Renal cortical epithelial cell (primary cell): ENCODE data around the gene NOTCH3. TPM values are rescaled to one million over a fixed set of nuclear protein-coding genes. Genes with fewer than 3 reads are reported as not detected.

Experiments
- DNase-seq: peaks from one replicate; pipeline ENCODE4 v3.0.0-alpha.2; 2011; ENCODE audit warnings: low read depth
- total RNA-seq: library from RNA; depleted of rRNA; stranded (reverse); fragments of >200 nt; gene quantifications from 2 replicates; pipeline ENCODE4 v1.2.3, GENCODE V29; 2014

NOTCH3 gene
- total RNA-seq, 1 donor from 2014 or later = 2.6 TPM

DNA sequence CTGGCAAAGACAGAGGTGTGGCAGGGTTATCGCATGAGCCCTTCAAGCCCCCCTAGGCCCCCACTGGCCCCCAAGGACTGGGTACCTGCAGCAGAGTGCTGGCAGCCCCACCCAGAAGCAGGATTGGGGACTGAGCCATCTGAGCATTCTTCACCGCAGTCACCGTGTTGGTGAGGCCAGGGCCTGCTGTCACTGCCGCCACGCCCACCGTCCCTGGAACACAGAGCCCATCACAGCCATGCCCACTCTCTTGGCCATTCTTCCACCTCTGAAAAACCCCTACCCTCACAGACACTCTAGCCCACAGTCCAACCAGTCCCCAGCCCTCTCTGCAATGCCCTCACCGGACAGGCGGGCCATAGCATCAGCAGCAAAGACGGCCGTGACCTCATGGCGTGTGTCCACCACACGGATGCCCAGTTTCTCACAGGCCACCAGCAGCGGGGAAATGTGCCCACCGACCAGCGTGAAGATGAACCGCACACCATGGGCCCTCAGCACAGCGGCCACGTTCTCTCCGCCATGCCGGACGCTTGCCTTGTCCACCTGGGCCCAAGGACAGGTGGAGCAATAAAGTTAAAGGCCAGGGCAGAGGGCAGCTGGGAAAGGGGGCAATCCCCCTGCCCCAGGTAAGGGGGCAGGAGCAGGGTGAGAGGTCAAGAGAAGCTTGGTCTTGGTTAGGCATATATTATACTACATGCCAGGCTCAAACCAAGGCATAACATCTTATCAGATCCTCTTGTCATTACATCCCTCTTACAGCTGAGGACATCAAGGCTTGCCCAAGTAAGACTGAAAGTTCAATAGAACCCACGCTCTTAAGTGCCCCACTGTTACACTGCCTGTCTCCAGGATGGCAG is 77.5 kb downstream of the NOTCH3 start:
- no peak for DNase-seq

DNA sequence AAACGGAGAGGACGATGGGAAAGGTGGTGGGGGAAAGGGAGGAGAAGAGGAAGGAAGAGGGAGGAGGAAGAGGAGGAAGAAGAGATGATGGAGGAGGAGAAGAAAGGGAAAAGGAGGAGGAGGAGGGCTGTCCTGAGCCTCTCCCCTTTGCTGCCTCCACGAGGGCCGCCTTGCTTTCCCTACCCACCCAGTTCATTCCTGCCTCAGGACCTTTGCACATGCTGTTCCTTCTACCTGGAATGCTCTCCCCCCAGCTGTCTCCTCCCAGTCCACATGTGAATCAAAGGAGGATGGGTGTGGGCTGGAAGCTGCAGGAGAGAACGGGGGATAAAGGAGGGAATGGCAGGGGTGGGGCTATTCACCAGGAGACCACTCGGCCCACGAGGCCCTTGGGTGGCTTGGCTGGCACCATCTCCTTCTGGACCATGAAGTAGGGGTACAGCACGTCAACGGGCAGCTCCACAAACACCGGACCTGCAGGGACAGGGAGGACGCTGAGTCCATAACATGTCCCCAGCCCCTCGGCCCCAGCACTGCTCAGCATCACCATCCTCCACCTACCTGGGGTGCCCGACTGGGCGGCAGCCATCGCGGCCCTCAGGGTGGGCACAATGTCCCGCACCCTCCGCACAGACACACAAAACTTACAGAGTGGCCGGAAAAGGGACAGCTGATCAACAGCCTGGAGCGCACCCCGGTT is 78.3 kb downstream of the NOTCH3 start:
- no peak for DNase-seq

DNA sequence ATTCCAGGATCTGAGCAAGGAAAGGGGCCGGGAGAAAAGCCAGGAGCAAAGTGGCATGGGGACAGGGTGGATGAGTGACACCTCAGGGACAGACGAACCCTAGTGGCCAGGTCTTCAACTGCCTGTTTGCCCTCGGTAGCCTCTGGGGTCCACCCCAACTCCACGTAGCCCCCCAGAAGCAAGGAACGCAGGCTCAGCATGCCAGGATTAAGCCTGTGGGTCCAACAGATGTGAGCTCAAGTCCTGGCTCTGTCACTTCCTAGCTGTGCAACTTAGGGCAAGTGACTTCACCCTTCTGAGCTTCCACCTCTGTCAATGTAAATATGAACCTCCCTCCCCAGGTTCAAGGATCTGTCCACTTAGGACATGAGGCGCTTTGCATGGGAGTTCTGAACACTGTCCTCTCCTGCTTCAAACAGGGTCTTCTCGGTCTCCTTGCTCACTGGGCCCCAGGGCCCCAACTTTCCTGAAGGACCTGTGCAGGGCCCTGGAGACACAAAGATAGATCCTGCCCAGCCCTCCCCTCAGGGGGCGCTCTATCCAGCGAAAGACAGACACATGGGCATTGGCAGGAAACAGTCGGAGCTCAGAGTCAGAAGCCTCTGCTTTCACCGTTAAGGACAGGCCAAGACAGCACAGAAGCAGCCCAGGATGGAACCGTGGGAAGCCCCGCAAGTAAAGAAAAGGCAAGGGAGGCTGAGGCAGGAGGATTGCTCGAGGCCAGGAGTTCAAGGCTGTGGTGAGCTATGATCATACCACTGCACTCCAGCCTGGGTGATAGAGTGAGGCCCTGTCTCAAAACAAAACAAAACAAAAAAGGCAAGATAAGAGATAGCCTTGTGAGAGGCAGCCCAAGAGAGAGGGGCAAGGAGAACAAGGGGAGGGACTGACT is 80.4 kb downstream of the NOTCH3 start:
- DNase-seq = no peak

DNA sequence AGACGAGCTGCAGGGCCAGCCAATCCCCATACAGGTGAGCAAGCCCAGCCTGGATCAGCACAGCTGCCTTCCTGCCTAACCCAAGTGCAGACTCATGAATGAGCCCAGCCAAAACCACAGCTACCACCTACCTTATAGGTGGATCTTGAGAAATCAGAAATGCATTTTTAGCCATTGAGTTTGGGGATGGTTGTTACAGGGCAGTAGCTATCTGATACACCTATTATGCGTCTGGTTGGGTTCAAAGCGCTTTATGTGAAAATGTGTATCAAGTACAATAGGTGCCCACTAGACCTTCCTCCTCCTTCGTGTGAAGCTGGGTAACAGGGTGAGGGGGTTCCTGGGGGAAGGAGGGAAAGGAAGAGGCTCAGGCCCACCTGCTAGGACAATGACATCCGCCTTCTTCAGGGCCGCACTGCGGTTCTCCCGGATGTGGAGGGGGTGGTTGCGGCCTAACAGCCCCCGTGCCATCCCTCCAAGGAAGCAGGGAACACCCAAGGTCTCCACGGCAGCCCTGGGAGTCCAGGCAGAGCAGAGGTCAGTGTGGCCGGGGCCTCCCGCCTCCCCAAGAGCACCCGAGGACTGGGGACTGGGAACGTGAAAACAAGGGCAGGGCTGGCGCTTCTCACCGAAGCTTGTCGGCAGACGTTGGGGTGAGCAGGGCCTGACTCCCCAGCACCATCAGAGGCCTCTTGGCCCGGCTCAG is 81.9 kb downstream of the NOTCH3 start:
- DNase-seq = no peak

DNA sequence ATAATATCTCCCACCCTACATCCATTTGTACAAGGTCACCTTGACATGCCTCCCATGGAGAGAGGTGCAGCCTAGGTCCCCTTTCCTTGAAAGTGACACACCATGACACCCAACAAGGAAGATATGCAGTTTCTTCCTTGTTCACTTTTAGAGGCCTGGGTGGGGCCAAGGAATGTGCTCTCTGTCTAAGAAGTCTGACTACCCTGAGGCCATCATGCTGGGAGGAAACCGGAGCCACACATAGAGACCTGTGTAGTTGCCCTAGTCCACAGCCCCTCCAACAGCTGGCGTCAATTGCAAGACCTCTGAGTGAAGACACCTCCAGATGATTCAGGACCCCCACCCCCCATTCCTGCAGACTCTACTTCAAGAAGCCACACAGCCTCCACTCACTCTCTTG is 82.5 kb downstream of the NOTCH3 start:
- no peak for DNase-seq

DNA sequence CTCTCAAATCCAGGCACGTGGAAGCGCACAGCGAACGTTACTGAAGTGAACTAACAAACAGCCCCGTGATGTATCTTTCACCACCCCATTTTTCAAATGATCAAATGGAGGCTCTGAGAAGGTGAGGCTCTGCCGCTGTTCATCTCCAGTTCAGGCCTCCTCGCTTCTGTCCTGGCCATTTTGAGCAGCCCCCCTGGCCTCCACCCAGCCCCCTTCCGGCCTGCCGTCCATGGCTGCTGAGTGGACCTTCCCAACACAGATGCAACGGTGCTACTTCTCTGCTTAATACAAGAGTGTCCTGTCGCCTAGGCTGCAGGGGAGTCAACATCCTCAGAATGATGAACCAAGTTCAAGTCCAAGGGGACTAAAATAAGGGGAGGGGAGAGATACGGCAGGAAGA is 83.9 kb downstream of the NOTCH3 start:
- DNase-seq = no peak

DNA sequence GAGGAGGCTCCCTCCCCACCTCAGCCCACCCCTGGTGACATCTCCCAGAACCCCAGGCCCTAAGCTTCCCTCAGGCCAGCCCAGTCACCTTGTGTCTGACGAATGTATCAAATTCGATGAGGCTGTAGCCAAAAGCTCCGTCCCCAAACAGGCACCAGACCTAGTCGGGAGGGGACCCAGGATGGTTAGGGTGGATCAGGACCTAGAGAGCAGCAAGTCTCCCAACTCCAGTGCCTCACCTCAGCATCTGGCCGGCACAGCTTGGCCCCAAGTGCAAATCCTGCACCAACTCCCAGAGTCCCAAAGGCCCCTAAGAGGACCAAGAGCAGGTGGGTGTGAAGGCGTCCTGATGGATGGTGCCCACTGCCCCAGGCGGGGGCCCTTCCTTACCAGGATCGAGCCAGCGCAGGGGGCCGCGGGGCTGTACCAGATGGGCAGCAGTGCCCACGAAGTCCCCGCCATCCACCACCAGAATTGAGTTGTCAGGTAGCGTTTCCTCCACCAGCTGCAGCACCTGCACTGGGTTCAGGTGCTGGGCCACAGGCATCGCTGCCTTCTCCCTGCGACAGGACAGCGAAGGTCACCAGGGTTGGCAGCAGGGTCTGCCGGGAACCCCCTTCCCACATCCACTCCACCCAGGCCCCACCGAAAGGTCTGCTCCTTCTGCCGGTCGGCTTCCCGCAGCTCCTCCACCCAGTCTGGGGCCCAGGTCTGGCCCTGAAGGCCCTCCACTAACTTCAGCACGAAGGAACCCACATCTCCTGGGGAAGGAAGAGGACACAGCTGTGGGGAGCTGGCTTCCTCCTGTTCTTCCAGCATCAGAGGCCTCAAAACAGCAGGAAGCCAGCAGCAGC is 84.8 kb downstream of the NOTCH3 start:
- no peak for DNase-seq

DNA sequence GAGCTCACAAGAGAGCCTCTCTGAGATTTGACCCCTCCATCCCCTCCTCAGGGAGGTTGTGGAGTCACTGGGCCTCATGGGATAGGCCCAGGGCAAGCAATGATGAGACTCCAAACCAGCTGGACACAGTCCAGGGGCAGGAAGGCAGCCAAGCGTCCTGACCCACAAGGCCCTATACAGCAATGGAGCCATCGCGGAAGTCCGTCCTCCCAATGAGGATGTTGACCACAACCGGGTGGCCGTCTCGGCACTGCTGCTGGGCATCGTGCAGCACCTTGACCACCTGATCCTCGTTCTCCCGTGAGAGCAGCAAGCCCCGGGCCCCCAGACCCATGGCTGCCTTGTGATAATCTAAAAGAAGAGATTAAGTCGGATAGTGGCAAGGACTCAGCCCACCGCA is 85.7 kb downstream of the NOTCH3 start:
- DNase-seq = no peak

DNA sequence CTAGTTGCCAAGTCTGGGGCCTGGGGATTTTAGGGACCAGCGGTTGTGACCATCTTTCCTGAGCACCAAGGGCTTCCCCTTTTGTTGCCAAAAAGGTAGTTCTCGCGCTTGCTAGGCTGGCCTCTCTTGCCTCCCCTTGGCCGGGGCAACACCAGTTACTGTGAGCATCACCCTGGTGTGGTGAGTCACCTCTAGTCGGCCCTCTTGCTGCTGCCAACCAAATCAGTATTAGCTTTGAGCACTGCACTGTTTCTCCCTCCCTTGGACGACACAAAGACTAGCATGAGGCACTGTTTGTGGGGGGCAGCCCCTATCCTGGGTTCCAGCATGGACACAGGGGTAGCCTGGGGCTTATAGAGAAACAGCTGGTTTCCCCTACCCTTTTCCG is 86.6 kb downstream of the NOTCH3 start:
- no peak for DNase-seq

DNA sequence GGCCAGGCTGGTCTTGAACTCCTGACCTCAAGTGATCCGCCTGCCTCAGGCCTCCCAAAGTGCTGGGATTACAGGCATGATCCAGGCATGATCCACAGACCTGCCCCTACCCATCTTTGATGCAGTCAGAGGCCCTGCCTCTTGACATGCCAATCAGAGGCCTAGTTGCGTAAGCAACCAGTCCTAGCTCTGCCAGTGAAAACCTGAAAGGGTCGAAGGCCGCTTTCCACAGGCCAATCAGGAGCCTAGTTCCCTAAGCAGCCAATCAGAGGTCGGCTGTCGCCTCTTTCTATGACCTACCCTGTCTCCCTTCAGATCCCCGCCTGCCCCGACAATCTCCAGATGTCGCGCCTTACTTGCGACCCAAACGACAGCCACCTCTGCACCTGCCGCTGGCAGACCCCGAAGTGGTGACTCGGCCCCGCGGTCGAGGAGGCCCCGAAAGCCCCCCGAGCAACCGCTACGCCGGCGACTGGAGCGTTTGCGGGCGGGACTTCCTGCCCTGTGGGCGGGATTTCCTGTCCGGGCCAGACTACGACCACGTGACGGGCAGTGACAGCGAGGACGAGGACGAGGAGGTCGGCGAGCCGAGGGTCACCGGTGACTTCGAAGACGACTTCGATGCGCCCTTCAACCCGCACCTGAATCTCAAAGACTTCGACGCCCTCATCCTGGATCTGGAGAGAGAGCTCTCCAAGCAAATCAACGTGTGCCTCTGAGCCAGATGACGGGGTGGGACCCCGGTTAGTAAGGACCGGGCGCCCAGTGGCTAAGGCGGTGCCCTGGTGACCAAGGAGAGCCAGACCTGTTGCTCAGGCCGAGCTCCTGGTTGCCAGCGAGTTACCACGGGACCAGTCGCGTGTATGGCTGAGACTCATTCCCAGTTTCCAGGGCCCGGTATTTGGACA is 87.3 kb downstream of the NOTCH3 start:
- no peak for DNase-seq

DNA sequence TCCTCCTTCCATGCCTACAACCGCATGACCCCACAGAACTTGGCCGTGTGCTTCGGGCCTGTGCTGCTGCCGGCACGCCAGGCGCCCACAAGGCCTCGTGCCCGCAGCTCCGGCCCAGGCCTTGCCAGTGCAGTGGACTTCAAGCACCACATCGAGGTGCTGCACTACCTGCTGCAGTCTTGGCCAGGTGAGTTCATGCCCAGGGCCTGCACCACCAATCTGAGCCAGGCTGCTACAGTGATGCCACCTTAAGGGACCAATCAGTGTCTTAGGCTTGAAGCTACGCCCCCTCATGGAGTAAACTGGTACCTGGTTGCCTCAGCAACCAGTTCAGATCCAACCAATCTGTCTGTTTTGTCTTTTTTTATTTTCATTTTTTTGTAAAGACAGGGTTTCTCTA is 88.4 kb downstream of the NOTCH3 start:
- no peak for DNase-seq

DNA sequence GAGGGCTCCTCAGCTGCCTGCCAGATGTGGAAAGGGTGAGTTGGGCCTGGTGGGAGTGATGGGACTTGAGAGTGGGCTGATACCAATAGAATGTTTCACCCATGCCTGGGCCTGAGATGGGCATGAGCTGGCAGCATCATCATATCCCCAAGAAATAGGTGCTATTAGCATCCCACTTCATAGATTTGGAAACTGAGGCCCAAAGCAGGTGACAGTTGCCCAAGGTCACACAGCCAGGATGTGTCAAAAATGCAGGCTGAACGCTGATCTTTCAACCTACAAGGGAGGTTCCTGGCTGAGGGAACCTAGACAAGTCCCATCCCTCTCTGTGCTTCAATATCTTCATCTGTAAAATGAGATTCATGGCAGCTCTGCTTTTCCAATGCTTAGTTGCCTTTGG is 89.0 kb downstream of the NOTCH3 start:
- DNase-seq = no peak

DNA sequence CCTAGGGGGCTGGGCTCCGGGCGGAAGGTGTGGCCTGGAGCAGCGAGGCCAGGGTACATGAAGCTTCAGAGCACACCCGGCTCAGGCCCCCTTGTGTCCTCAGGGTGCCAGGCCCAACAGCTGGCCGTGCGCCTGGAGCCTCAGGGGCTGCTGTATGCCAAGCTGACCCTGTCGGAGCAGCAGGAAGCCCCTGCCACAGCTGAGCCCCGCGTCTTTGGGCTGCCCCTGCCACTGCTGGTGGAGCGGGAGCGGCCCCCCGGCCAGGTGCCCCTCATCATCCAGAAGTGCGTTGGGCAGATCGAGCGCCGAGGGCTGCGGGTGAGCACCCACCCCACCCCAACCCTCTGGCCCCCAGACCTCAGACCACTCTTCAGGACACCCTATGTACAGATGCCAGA is 90.4 kb downstream of the NOTCH3 start:
- no peak for DNase-seq

DNA sequence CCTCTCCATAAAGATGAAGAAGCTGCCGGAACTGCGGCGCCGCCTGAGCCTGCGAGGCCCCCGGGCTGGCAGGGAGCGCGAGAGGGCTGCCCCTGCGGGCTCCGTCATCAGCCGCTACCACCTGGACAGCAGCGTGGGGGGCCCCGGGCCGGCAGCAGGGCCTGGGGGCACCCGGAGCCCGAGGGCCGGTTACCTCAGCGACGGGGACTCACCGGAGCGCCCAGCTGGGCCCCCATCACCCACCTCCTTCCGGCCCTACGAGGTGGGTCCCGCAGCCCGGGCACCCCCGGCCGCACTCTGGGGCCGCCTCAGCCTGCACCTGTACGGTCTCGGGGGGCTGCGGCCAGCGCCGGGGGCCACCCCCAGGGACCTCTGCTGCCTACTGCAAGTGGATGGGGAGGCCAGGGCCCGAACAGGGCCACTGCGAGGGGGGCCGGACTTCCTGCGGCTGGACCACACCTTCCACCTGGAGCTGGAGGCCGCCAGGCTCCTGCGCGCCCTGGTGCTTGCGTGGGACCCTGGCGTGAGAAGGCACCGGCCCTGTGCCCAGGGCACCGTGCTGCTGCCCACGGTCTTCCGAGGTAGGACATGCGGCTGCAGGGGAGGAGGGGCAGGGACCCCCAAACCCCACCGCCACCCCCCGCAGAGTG is 90.9 kb downstream of the NOTCH3 start:
- no peak for DNase-seq

Other genes starting within 250 kb of the NOTCH3 start
- not detected in 2 replicates for gene SLC1A6, start 221.1 kb downstream of the NOTCH3 start, total RNA-seq
- not detected in 2 replicates for gene CASP14, start 151.5 kb downstream of the NOTCH3 start, total RNA-seq
- not detected in 2 replicates for gene OR1I1, start 118.8 kb downstream of the NOTCH3 start, total RNA-seq
- 12.9 and 29.7 TPM in 2 replicates for gene SYDE1, start 93.6 kb downstream of the NOTCH3 start, total RNA-seq
- gene EPHX3, start 31.5 kb upstream of the NOTCH3 start, total RNA-seq = 0.60 TPM in 1 of 2 replicates, not detected in the other
- gene BRD4, start 131.5 kb upstream of the NOTCH3 start, total RNA-seq = 8.7 and 30.7 TPM in 2 replicates
- gene AKAP8, start 178.8 kb upstream of the NOTCH3 start, total RNA-seq = 17.0 and 23.5 TPM in 2 replicates
- 42.4 and 80.6 TPM in 2 replicates for gene AKAP8L, start 218.0 kb upstream of the NOTCH3 start, total RNA-seq
- gene WIZ, start 249.0 kb upstream of the NOTCH3 start, total RNA-seq = 3.3 and 31.8 TPM in 2 replicates